Muscle of leg (tissue), 11 donors: ENCODE results near the gene TMSB4Y. TPM values are rescaled to one million over a fixed set of nuclear protein-coding genes. Genes with fewer than 3 reads are reported as not detected.

Source experiments
- DNase-seq: peaks from one replicate; pipeline ENCODE4 v3.0.0; 2013
- H3K27ac ChIP-seq: one replicate; pipeline ENCODE4 v1.5.1; 2013; ENCODE audit warnings: mild to moderate bottlenecking, low read length, control low read depth
- H3K27me3 ChIP-seq: one replicate; pipeline ENCODE4 v1.6.1; 2013; ENCODE audit warnings: low read length; ENCODE audit not compliant: control insufficient read depth, insufficient read depth
- H3K36me3 ChIP-seq: one replicate; pipeline ENCODE4 v1.6.1; 2013; ENCODE audit warnings: low read length; ENCODE audit not compliant: control insufficient read depth, insufficient read depth
- H3K4me1 ChIP-seq: one replicate; pipeline ENCODE4 v1.6.1; 2013; ENCODE audit warnings: low read length; ENCODE audit not compliant: control insufficient read depth, insufficient read depth
- H3K4me3 ChIP-seq: one replicate; pipeline ENCODE4 v1.5.1; 2013; ENCODE audit warnings: low read length, control low read depth
- H3K9me3 ChIP-seq: replicated peaks from 2 replicates; pipeline ENCODE4 v1.6.1; 2013; ENCODE audit warnings: low read depth, low read length; ENCODE audit not compliant: control insufficient read depth
- WGBS: methylation state at CpG from one replicate; pipeline ENCODE4 v1.1.5; 2013; ENCODE audit warnings: missing lambda C conversion rate; ENCODE audit not compliant: insufficient coverage; 5-methylcytosine and 5-hydroxymethylcytosine counted together
- polyA plus RNA-seq, 8 donors: library from polyadenylated mRNA; unstranded; fragments of 120-200 nt; gene quantifications; one replicate each; pipeline versions ENCODE4 v1.2.1 to v1.2.3, GENCODE V29; 2013; ENCODE audit warnings: inconsistent platforms in 1 of 8, low replicate concordance in 1 of 8; ENCODE audit not compliant: insufficient read length in 8 of 8, insufficient read depth in 1 of 8
- total RNA-seq: library from RNA; stranded (reverse); fragments of 120-200 nt; gene quantifications from one replicate; pipeline ENCODE4 v1.2.4, GENCODE V29; 2013

The TMSB4Y gene
- total and polyA plus RNA-seq, 9 donors = 0.62 to 1.8 (median 1.1) TPM; not detected in 1

DNA sequence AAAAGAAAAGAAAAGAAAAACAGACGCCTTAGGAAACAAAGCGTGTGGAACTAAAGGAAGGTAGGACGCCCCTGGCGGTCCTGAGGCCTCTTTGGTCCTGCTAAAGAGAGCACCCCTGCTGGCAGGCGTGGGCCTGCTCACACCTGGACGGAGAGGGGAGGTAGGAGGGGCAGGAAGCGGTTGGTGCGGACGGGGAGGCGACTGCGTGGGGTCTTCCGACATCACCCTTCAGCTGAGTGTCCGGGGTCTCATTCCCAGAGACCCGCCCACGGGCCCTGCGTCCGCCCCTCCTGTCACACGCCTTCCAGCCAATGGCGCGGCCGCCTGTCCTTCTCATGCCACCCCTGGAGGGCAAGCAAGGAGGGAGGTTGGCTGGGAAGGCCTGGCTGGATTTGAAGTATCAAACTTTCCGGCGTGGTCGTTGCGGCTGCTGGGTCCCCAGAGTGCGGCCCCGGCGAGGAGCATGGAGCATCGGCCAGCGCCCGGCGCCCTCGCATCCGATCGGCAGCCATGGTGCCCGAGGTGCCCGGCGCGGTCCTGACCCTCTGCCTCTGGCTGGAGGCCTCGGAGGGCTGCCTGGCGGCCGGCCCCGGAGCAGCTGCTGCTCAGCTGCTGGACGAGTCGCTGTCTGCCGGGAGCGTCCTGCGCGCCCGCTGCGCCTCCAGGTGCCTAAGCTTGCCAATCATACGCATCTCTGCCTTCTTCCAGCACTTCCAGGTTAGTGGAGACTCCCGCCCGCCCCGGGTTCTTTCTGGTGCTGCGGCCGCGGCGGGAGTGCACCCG, 47.8 kb downstream of the TMSB4Y start:
- H3K9me3 ChIP-seq = no peaks in the 10 kb centered on the region
- H3K27me3 ChIP-seq = no peaks in the 10 kb centered on the region
- DNase-seq = no peak
- no peaks in the 10 kb centered on the region for H3K36me3 ChIP-seq
- no peak overlapping the region for H3K4me3 ChIP-seq
- no peak overlapping the region for H3K27ac ChIP-seq
- no peaks in the 10 kb centered on the region for H3K4me1 ChIP-seq
- WGBS = no CpG with 5 or more reads among the region's 60 CpGs

DNA sequence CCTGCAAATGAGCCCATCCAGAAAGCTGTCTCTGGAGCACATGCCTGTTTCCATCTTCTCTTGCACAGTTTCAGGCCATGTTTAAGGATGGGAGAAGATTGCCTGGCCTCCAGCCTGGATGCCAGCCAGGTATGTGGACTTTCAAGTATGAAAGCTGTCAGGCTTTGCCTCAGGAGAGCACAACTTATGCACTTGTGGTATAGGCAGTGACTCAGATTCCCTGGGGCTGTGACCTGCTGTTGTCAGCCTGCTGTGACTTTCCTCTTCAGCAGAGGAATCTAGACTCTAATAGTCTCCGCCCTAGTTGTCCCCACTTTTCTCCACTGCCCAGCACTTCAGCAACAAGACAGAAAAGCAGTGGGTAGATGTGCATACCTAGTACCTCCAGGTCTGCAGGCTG, 51.0 kb downstream of the TMSB4Y start:
- no CpG with 5 or more reads among the region's 1 CpG for WGBS
- no peak for DNase-seq
- no peaks in the 10 kb centered on the region for H3K9me3 ChIP-seq

More for the DNA sequence above, 51.0 kb downstream of the TMSB4Y start:
- Histone ChIP-seq H3K4me3 (no peak overlapping the region), H3K4me1 (no peaks in the 10 kb centered on the region), H3K27me3 (no peaks in the 10 kb centered on the region), H3K27ac (no peak overlapping the region), H3K36me3 (no peaks in the 10 kb centered on the region)

Other genes starting within 250 kb of the TMSB4Y start
- gene UTY, start 223.9 kb upstream of the TMSB4Y start, total RNA-seq = not detected
- 10 to 100 TPM in 5 of 8 donors, 1 to 10 TPM in 3; 8.4 to 13.8 (median 10.3) TPM for gene UTY, start 223.9 kb upstream of the TMSB4Y start, polyA plus RNA-seq